Measurements from ENCODE around the gene MEX3D. TPM values are rescaled to one million over a fixed set of nuclear protein-coding genes. Genes with fewer than 3 reads are reported as not detected.
"Not testable (repeated sequence)": the region's sequence is repeated elsewhere in the genome, so short reads cannot be mapped to it uniquely, and the experiment has no call there.

The MEX3D gene
- total RNA-seq, 1 donor from 2014 or later, result 52.1 TPM

DNA sequence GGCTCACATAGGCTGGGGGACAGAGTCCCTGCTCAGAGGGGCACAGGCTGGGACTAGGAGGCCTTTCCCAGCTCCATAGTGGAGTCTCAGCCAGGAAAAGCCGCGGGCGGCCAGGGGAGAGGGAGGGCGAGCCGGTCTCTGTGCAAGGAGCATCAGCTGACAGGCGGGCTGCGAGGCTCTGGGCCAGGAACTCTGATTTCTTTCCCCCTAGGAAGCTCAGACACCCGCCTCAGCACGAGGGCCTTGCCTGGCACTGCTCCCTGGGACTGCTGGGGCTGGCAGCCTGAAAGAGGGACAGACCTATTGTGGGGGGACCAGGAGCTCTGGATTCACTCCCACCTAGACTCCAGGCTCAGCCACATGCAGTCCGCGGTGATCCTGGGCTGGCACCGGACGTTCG, 46.5 kb downstream of the MEX3D start:
- H3K36me3 Mint-ChIP-seq (ENCODE audit: low read depth, unreplicated experiment), result no peaks in the 10 kb centered on the region
- Histone ChIP-seq H3K4me1 (ENCODE audit: insufficient read depth, low read length) (no peaks in the 10 kb centered on the region), H4K20me1 (ENCODE audit: insufficient read depth, low read length) (peaks cover 7% of the 10 kb centered on the region), H3K79me2 (ENCODE audit: insufficient read depth, low read length) (no peaks in the 10 kb centered on the region), H3K27me3 (ENCODE audit: insufficient read depth, low read length) (peaks cover 27% of the 10 kb centered on the region), H3K9me3 (ENCODE audit: insufficient read depth, low read depth, low read length) (peaks cover 3% of the 10 kb centered on the region), H3K4me3 (ENCODE audit: insufficient read depth, low read depth, low read length) (no peak overlapping the region), H2AFZ (ENCODE audit: low read depth, low read length) (no peak overlapping the region), H3K36me3 (ENCODE audit: insufficient read depth, low read length) (no peaks in the 10 kb centered on the region), H3K4me2 (ENCODE audit: low read length) (no peak overlapping the region), H3K9ac (ENCODE audit: low read length) (no peak overlapping the region), H3K27ac (ENCODE audit: low read depth, low read length) (no peak overlapping the region)
- TF ChIP-seq EZH2 (IDR thresholded peaks at IDR 0.05; ENCODE audit: insufficient read depth, low read length), result no peak
- no peak for TF ChIP-seq CTCF (IDR thresholded peaks at IDR 0.05; ENCODE audit: insufficient read depth, low read depth, low read length)
- no peak overlapping the region for H3K4me3 Mint-ChIP-seq (ENCODE audit: unreplicated experiment)
- H3K27ac Mint-ChIP-seq (ENCODE audit: unreplicated experiment), result no peak overlapping the region
- H3K9me3 Mint-ChIP-seq (ENCODE audit: unreplicated experiment), result peaks cover 4% of the 10 kb centered on the region
- H3K27me3 Mint-ChIP-seq (ENCODE audit: low read depth, unreplicated experiment), result peaks cover 46% of the 10 kb centered on the region
- no peaks in the 10 kb centered on the region for H3K4me1 Mint-ChIP-seq (ENCODE audit: low read depth, unreplicated experiment)
- FAIRE-seq (no peak), DNase-seq (ENCODE audit: low read depth) (no peak)

GRCh38 chr19:1520203-1520780, 47.8 kb downstream of the MEX3D start:
- Histone ChIP-seq H2AFZ (ENCODE audit: low read depth, low read length) (no peak overlapping the region), H3K36me3 (ENCODE audit: insufficient read depth, low read length) (no peaks in the 10 kb centered on the region), H3K4me3 (ENCODE audit: insufficient read depth, low read depth, low read length) (no peak overlapping the region), H3K9ac (ENCODE audit: low read length) (no peak overlapping the region), H3K27ac (ENCODE audit: low read depth, low read length) (no peak overlapping the region), H3K27me3 (ENCODE audit: insufficient read depth, low read length) (peaks cover 24% of the 10 kb centered on the region), H3K4me2 (ENCODE audit: low read length) (no peak overlapping the region), H3K9me3 (ENCODE audit: insufficient read depth, low read depth, low read length) (peaks cover 7% of the 10 kb centered on the region), H3K4me1 (ENCODE audit: insufficient read depth, low read length) (no peaks in the 10 kb centered on the region), H3K79me2 (ENCODE audit: insufficient read depth, low read length) (no peaks in the 10 kb centered on the region), H4K20me1 (ENCODE audit: insufficient read depth, low read length) (peaks cover 7% of the 10 kb centered on the region)
- no peak overlapping the region for H3K27ac Mint-ChIP-seq (ENCODE audit: unreplicated experiment)
- H3K4me3 Mint-ChIP-seq (ENCODE audit: unreplicated experiment), result no peak overlapping the region
- peaks cover 4% of the 10 kb centered on the region for H3K9me3 Mint-ChIP-seq (ENCODE audit: unreplicated experiment)
- no peaks in the 10 kb centered on the region for H3K36me3 Mint-ChIP-seq (ENCODE audit: low read depth, unreplicated experiment)
- TF ChIP-seq CTCF (IDR thresholded peaks at IDR 0.05; ENCODE audit: insufficient read depth, low read depth, low read length), result no peak
- TF ChIP-seq EZH2 (IDR thresholded peaks at IDR 0.05; ENCODE audit: insufficient read depth, low read length), result no peak
- DNase-seq (ENCODE audit: low read depth) (no peak), FAIRE-seq (no peak)
- H3K27me3 Mint-ChIP-seq (ENCODE audit: low read depth, unreplicated experiment), result peaks cover 46% of the 10 kb centered on the region
- no peaks in the 10 kb centered on the region for H3K4me1 Mint-ChIP-seq (ENCODE audit: low read depth, unreplicated experiment)

GRCh38 chr19:1519802-1520201, 48.3 kb downstream of the MEX3D start:
- DNase-seq (ENCODE audit: low read depth); H3K4me3 Mint-ChIP-seq (ENCODE audit: unreplicated experiment); H3K9me3 ChIP-seq (ENCODE audit: insufficient read depth, low read depth, low read length); H3K36me3 Mint-ChIP-seq (ENCODE audit: low read depth, unreplicated experiment); H4K20me1 ChIP-seq (ENCODE audit: insufficient read depth, low read length); H3K9me3 Mint-ChIP-seq (ENCODE audit: unreplicated experiment); H3K36me3 ChIP-seq (ENCODE audit: insufficient read depth, low read length); H3K9ac ChIP-seq (ENCODE audit: low read length); H3K27ac Mint-ChIP-seq (ENCODE audit: unreplicated experiment); H3K4me1 ChIP-seq (ENCODE audit: insufficient read depth, low read length); H3K4me2 ChIP-seq (ENCODE audit: low read length); H3K79me2 ChIP-seq (ENCODE audit: insufficient read depth, low read length); H3K27ac ChIP-seq (ENCODE audit: low read depth, low read length); H3K4me1 Mint-ChIP-seq (ENCODE audit: low read depth, unreplicated experiment); FAIRE-seq; H2AFZ ChIP-seq (ENCODE audit: low read depth, low read length); H3K4me3 ChIP-seq (ENCODE audit: insufficient read depth, low read depth, low read length): not testable (repeated sequence)
- peaks cover 19% of the 10 kb centered on the region for H3K27me3 ChIP-seq (ENCODE audit: insufficient read depth, low read length)
- peaks cover 45% of the 10 kb centered on the region for H3K27me3 Mint-ChIP-seq (ENCODE audit: low read depth, unreplicated experiment)
